Osteoblast (primary cell): Measurements from ENCODE around the gene MCM9. TPM values are rescaled to one million over a fixed set of nuclear protein-coding genes. Genes with fewer than 3 reads are reported as not detected.
A peak's percentile ranks its signal among the peaks of the same experiment; 100 is the strongest.

Experiments
- DNase-seq: peaks from one replicate; pipeline ENCODE4 v3.0.0; 2011; ENCODE audit warnings: low spot score, mixed read lengths; ENCODE audit not compliant: insufficient read length; ENCODE audit errors: missing footprints
- H2AFZ ChIP-seq: 2 replicates; pipeline ENCODE4 v1.6.0; 2011; ENCODE audit warnings: mild to moderate bottlenecking, low read length
- H3K27ac ChIP-seq: 2 replicates; pipeline ENCODE4 v1.5.1; 2011; ENCODE audit warnings: mild to moderate bottlenecking, low read depth, low read length, moderate library complexity
- H3K27me3 ChIP-seq: 2 replicates; pipeline ENCODE4 v1.6.0; 2012; ENCODE audit warnings: mild to moderate bottlenecking, control low read depth, inconsistent platforms, low read length, moderate library complexity; ENCODE audit not compliant: insufficient read depth
- H3K36me3 ChIP-seq: 2 replicates; pipeline ENCODE4 v1.5.1; 2011; ENCODE audit warnings: mild to moderate bottlenecking, low read length, control low read depth, moderate library complexity; ENCODE audit not compliant: insufficient read depth
- H3K4me1 ChIP-seq: 2 replicates; pipeline ENCODE4 v1.5.1; 2011; ENCODE audit warnings: mild to moderate bottlenecking, low read length, control low read depth, moderate library complexity; ENCODE audit not compliant: insufficient read depth
- H3K4me2 ChIP-seq: 2 replicates; pipeline ENCODE4 v1.6.0; 2011; ENCODE audit warnings: mild to moderate bottlenecking, low read length; ENCODE audit not compliant: insufficient read depth
- H3K4me3 ChIP-seq: fragments of 200-600 bp; sonication (generic); 3 replicates; pipeline ENCODE4 v1.5.1; 2012; ENCODE audit warnings: mild to moderate bottlenecking, low read length, inconsistent platforms; ENCODE audit not compliant: insufficient read depth
- H3K79me2 ChIP-seq: 2 replicates; pipeline ENCODE4 v1.6.0; 2012; ENCODE audit warnings: mild to moderate bottlenecking, low read length, control low read depth, inconsistent platforms; ENCODE audit not compliant: insufficient read depth
- H3K9me3 ChIP-seq: 2 replicates; pipeline ENCODE4 v1.5.1; 2011; ENCODE audit warnings: low read depth, low read length, control low read depth
- H4K20me1 ChIP-seq: 2 replicates; pipeline ENCODE4 v1.6.0; 2012; ENCODE audit warnings: mild to moderate bottlenecking, low read length, control low read depth; ENCODE audit not compliant: insufficient read depth
- total RNA-seq: library from RNA; depleted of rRNA; stranded (reverse); fragments of >200 nt; gene quantifications from 2 replicates; pipeline ENCODE4 v1.2.3, GENCODE V29; 2012
- TF ChIP-seq, protein P1 (sequence below): IDR thresholded peaks from 2 replicates; pipeline ENCODE4 v1.5.1; 2011; ENCODE audit warnings: mild to moderate bottlenecking, low read depth, low read length, moderate library complexity; ENCODE audit errors: extremely low read depth

MCM9 gene
- total RNA-seq, 1 donor = 15.2 TPM

DNA sequence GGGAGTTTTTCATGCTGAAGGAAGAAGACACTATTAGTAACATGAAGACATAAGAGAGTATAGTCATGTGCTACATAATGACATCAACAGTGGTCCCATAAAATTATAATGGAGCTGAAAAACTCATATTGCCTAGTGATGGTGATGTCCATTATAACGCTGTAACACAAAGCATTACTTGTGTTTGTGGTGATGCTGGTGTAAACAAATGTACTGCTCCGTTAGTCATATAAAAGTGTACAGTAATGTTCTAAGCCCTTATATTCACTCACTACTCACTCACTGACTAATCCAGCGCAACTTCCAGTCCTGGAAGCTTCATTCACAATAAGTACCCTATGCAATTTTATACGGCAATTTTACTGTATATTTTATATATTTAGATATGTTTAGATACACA, 67.8 kb downstream of the MCM9 start:
- no peaks in the 10 kb centered on the region for H3K36me3 ChIP-seq
- H3K4me3 ChIP-seq = no peak overlapping the region
- no peak overlapping the region for H3K4me2 ChIP-seq
- DNase-seq = no peak
- H2AFZ ChIP-seq = no peak overlapping the region
- H3K79me2 ChIP-seq = peaks cover 68% of the 10 kb centered on the region
- no peaks in the 10 kb centered on the region for H4K20me1 ChIP-seq
- TF ChIP-seq, protein P1, sequence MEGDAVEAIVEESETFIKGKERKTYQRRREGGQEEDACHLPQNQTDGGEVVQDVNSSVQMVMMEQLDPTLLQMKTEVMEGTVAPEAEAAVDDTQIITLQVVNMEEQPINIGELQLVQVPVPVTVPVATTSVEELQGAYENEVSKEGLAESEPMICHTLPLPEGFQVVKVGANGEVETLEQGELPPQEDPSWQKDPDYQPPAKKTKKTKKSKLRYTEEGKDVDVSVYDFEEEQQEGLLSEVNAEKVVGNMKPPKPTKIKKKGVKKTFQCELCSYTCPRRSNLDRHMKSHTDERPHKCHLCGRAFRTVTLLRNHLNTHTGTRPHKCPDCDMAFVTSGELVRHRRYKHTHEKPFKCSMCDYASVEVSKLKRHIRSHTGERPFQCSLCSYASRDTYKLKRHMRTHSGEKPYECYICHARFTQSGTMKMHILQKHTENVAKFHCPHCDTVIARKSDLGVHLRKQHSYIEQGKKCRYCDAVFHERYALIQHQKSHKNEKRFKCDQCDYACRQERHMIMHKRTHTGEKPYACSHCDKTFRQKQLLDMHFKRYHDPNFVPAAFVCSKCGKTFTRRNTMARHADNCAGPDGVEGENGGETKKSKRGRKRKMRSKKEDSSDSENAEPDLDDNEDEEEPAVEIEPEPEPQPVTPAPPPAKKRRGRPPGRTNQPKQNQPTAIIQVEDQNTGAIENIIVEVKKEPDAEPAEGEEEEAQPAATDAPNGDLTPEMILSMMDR = no peak
- no peak overlapping the region for H3K27ac ChIP-seq
- H3K9me3 ChIP-seq = no peaks in the 10 kb centered on the region
- H3K4me1 ChIP-seq = peaks cover 14% of the 10 kb centered on the region
- no peaks in the 10 kb centered on the region for H3K27me3 ChIP-seq

DNA sequence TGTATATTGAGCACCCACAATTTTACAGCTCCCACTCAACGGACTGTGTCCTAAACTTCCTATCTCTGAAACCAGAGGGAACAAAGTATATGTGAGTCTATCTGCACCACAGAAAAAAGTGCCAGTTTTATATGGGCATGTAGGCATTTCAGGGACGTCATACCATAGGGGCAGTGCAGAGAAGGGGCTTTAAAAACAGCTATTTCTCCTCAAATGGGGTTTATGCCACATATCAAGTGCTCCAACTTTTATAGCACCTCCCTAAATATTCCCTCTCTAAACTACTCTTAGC, 69.9 kb downstream of the MCM9 start:
- peak overlapping the region; percentile 8 for H3K4me3 ChIP-seq
- no peaks in the 10 kb centered on the region for H3K9me3 ChIP-seq
- H2AFZ ChIP-seq = peak overlapping the region; percentile 7
- H3K36me3 ChIP-seq = no peaks in the 10 kb centered on the region
- no peak overlapping the region for H3K27ac ChIP-seq
- H3K79me2 ChIP-seq = peaks cover 63% of the 10 kb centered on the region
- TF ChIP-seq, protein P1 = no peak
- no peak for DNase-seq
- H4K20me1 ChIP-seq = no peaks in the 10 kb centered on the region
- H3K27me3 ChIP-seq = no peaks in the 10 kb centered on the region
- peak overlapping the region; percentile 52 for H3K4me2 ChIP-seq
- peaks cover 14% of the 10 kb centered on the region for H3K4me1 ChIP-seq

DNA sequence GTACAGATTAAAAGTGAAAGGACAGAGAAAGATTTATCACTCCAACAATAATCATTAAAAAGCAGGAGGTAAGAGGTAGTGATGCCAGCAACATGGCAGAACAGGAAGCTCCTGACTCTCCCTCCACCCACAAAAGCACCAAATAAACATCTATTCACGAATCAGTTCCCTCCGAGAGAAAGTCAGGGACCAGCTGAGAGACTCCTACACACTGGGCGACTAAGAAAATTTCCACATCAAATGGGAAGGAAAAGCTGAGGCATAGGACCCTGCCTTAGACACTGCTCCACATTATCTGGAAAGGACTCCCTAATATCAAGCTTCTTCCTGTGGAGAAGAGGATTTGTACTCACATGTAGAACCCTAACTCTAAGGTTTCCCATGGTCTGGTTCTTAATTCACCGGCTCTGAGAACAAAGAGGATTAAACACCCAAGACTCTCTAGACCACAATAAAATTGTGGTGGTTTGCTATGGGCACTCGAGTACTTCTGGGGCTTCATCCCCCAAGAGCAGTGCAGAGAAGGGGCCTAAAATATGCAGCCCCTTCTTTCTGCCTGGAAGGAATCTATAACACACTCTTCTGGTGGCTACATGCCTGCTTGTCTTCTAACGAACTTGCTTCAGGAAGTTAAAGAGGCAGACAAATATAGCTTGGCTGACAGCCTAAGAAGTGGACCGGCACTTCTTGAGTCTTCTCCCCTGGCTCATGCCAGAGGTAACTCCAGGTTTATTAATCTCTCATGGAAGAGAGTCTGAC, 70.4 kb downstream of the MCM9 start:
- TF ChIP-seq, protein P1 = no peak
- Histone ChIP-seq H2AFZ (peak overlapping the region; percentile 7), H3K4me3 (peak overlapping the region; percentile 8), H3K79me2 (peaks cover 66% of the 10 kb centered on the region), H3K4me1 (peaks cover 9% of the 10 kb centered on the region), H4K20me1 (no peaks in the 10 kb centered on the region), H3K36me3 (no peaks in the 10 kb centered on the region), H3K4me2 (peak overlapping the region; percentile 52), H3K27me3 (no peaks in the 10 kb centered on the region), H3K9me3 (no peaks in the 10 kb centered on the region), H3K27ac (no peak overlapping the region)
- no peak for DNase-seq

DNA sequence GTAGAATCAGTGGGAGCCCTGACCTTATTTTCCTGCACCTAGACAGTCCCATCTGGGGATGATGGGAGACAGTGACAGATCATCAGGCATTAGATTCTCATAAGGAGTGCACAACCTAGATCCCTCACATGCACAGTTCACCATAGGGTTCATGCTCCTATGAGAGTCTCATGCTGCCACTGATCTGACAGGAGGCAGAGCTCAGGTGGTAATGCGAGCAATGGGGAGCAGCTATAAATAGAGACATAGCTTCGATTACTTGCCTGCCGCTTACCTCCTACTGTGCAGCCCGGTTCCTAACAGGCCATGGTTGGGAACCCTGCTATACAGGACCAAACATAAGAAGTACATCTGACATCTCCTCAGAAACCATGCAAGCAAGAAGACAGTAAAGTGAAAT, 72.5 kb downstream of the MCM9 start:
- H3K27me3 ChIP-seq = no peaks in the 10 kb centered on the region
- H3K4me1 ChIP-seq = peaks cover 9% of the 10 kb centered on the region
- DNase-seq = no peak
- no peak overlapping the region for H3K4me3 ChIP-seq
- no peak overlapping the region for H3K4me2 ChIP-seq
- no peaks in the 10 kb centered on the region for H3K36me3 ChIP-seq
- TF ChIP-seq, protein P1 = no peak
- peaks cover 66% of the 10 kb centered on the region for H3K79me2 ChIP-seq
- H3K27ac ChIP-seq = no peak overlapping the region
- H4K20me1 ChIP-seq = no peaks in the 10 kb centered on the region
- H2AFZ ChIP-seq = no peak overlapping the region
- H3K9me3 ChIP-seq = no peaks in the 10 kb centered on the region
